Transverse colon (tissue), 4 donors: ENCODE data around the gene PGK1.

Experiments
- EP300 ChIP-seq: sonication (generic); formaldehyde crosslinking; IDR thresholded peaks from one replicate; pipeline ENCODE4 v1.6.1; 2017; ENCODE audit warnings: antibody characterized with exemption, low read depth
- POLR2A ChIP-seq: fragments of 450-650 bp; IDR thresholded peaks from one replicate; pipeline ENCODE4 v1.6.1; 2016; ENCODE audit warnings: antibody characterized with exemption, mild to moderate bottlenecking, moderate library complexity
- POLR2AphosphoS5 ChIP-seq, 3 donors: sonication (generic); formaldehyde crosslinking; IDR thresholded peaks; one replicate each; pipeline ENCODE4 v1.6.1; 2016; ENCODE audit warnings: antibody characterized with exemption in 3 of 3
- TF ChIP-seq, protein P1 (sequence below), 5 experiments: fragments of 200-600 bp in 3 of 5; fragments of 450-650 bp in 2 of 5; sonication (generic) in 3 of 5; IDR thresholded peaks; 1 replicate in 2 of 5; 2 replicates in 3 of 5; pipeline ENCODE4 v1.5.1; 2016 to 2017; ENCODE audit warnings: antibody characterized with exemption in 5 of 5, inconsistent platforms in 3 of 5, mild to moderate bottlenecking in 2 of 5, moderate library complexity in 1 of 5

DNA sequence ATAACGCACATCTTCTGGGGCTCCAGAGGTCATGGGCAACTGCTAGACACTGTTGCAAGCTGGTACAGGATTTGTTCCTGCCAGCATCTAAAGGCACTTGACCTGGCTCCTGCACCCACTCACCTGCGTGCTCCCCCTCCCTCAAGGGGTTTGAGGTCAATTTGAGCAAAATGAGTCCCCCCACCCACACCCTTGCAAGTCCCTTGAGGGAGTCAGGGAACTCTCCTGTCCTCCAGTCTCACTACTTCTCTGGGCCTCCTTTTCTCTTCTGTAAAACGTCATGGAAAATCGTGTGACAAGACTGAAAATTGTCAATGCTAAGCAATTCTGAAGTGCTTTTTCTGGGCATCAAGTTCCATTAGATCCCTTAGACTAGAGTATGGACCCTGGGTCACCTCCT, 39.9 kb upstream of the PGK1 start:
- TF ChIP-seq, protein P1, sequence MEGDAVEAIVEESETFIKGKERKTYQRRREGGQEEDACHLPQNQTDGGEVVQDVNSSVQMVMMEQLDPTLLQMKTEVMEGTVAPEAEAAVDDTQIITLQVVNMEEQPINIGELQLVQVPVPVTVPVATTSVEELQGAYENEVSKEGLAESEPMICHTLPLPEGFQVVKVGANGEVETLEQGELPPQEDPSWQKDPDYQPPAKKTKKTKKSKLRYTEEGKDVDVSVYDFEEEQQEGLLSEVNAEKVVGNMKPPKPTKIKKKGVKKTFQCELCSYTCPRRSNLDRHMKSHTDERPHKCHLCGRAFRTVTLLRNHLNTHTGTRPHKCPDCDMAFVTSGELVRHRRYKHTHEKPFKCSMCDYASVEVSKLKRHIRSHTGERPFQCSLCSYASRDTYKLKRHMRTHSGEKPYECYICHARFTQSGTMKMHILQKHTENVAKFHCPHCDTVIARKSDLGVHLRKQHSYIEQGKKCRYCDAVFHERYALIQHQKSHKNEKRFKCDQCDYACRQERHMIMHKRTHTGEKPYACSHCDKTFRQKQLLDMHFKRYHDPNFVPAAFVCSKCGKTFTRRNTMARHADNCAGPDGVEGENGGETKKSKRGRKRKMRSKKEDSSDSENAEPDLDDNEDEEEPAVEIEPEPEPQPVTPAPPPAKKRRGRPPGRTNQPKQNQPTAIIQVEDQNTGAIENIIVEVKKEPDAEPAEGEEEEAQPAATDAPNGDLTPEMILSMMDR (IDR thresholded peaks at IDR 0.05), result no peak
- TF ChIP-seq POLR2A, result no peak
- no peak for TF ChIP-seq POLR2AphosphoS5 (IDR thresholded peaks at IDR 0.05)
- no peak for TF ChIP-seq EP300
